Aorta (tissue), 5 donors: ENCODE measurements around the gene PHF20. TPM values are rescaled to one million over a fixed set of nuclear protein-coding genes. Genes with fewer than 3 reads are reported as not detected.

ENCODE experiments used
- ATAC-seq: fragments of 200-7000 bp; cut with Tn5 transposase; one replicate; pipeline ENCODE4 v1.9.1; 2022; ENCODE audit warnings: moderate library complexity; ENCODE audit not compliant: low FRiP score
- DNase-seq, 2 donors: peaks; one replicate each; pipeline ENCODE4 v3.0.0-alpha.2; 2020
- H3K27ac ChIP-seq, 2 donors: one replicate each; pipeline ENCODE4 v1.5.1; 2013; ENCODE audit warnings: low read length in 2 of 2, mild to moderate bottlenecking in 2 of 2, moderate library complexity in 2 of 2, control low read depth in 1 of 2, inconsistent platforms in 1 of 2, low read depth in 1 of 2
- H3K27me3 ChIP-seq, 2 donors: one replicate each; pipeline ENCODE4 v1.6.1; 2013; ENCODE audit warnings: control low read depth in 1 of 2, low read length in 1 of 2, mild to moderate bottlenecking in 1 of 2, moderate library complexity in 1 of 2; ENCODE audit not compliant: insufficient read depth in 2 of 2, control insufficient read depth in 1 of 2
- H3K36me3 ChIP-seq, 2 donors: one replicate each; pipeline ENCODE4 v1.6.1; 2013; ENCODE audit warnings: control low read depth in 1 of 2, low read length in 1 of 2, mild to moderate bottlenecking in 1 of 2; ENCODE audit not compliant: insufficient read depth in 2 of 2, control insufficient read depth in 1 of 2
- H3K4me1 ChIP-seq, 2 donors: one replicate each; pipeline ENCODE4 v1.6.1; 2013; ENCODE audit warnings: low read length in 2 of 2, control low read depth in 1 of 2, mild to moderate bottlenecking in 1 of 2, moderate library complexity in 1 of 2; ENCODE audit not compliant: insufficient read depth in 2 of 2, control insufficient read depth in 1 of 2
- H3K4me3 ChIP-seq, 2 donors: one replicate each; pipeline ENCODE4 v1.5.1; 2013; ENCODE audit warnings: low read length in 2 of 2, control low read depth in 1 of 2, mild to moderate bottlenecking in 1 of 2
- H3K9me3 ChIP-seq: one replicate; pipeline ENCODE4 v1.6.1; 2013; ENCODE audit warnings: mild to moderate bottlenecking, low read length; ENCODE audit not compliant: control insufficient read depth
- WGBS, 2 donors: extraction: QIAGEN DNeasy Blood & Tissue Kit; methylation state at CpG; one replicate each; pipeline ENCODE4 v1.1.7; 2013; 5-methylcytosine and 5-hydroxymethylcytosine counted together
- intact Hi-C, 2 donors: fragments of 100-400 bp; cut with DNase I; formaldehyde crosslinking; loops; one replicate each; pipeline versions ENCODE4 v1.14.2 to v1.15.0; 2022
- polyA plus RNA-seq, 2 donors: library from polyadenylated mRNA; stranded (reverse); fragments of 200-250 nt; gene quantifications; one replicate each; pipeline ENCODE4 v1.2.3, GENCODE V29; 2013
- total RNA-seq, 2 donors: library from RNA; stranded (reverse); fragmentation: NEBNext Ultra II Directional; extraction: Animal tissue kit (Norgen Biotek cat#: 25700); gene quantifications; one replicate each; pipeline ENCODE4 v1.2.1, GENCODE V29; 2021
- donor health status: healthy with polysubstance abuse.
- donor health status: Bipolar disorder and iron deficiency.
- donor health status: DM: no; HTN: no; CAD: no.
- donor health status: DM: no; HTN: no; CAD: no.
- donor health status: DM: yes; HTN: yes; CAD: no.

Gene PHF20
- total and polyA plus RNA-seq, 4 donors, result 17.1 to 64.4 (median 40.8) TPM

DNA sequence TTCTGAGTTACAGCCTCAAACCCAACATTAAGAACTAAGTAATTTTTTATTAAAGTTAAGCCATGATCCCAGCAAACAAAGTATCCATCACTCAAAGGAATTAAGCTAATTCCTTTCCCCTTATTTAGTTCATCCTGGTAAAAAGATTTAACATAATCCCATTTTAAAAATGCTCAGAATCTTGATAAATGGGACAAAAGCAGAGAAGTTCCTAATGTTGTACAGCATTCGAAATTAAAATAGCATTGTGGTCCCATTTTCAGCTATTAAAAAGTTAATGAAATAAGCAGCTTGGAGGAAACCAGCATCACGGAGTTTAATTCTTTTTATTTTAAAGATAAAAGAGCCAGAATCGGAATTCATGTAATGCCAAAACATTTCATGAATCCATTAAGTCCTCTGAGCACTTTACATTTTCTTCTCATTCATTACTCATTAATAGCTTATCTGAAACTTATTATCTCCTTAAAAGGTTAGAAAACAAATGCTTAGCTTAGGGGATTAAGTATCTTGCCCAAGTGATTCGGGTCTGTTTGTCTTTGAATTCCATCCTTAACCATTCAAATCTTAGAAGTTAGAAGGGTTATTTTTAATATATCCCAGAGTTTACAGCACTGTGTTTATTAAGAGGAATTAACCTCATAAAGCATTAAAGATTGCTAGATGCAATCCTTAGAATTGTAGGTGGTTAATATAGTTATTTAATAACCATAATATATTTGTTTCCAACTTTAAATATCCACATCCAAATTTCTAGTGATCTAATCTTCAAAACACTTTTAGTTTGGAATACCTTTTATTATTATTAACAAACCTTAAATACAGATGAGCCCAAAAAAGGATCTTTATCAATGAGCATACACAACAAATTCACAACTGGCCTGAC lies 41.0 kb upstream of the PHF20 start:
- Histone ChIP-seq H3K9me3 (no peaks in the 10 kb centered on the region), H3K27ac (no peak overlapping the region), H3K27me3 (no peaks in the 10 kb centered on the region), H3K4me1 (peaks cover 0 to 1% of the 10 kb centered on the region in 2 donors), H3K4me3 (no peak overlapping the region), H3K36me3 (peaks cover under 1 to 7% of the 10 kb centered on the region in 2 donors)
- 19 to 25% methylated on average over 4 of the region's 4 CpGs for WGBS, 2 donors
- ATAC-seq (no peak), DNase-seq (no peak)
- intact Hi-C loops, result no loop called here

- H3K4me1 ChIP-seq, result peaks cover 0 to 2% of the 10 kb centered on the region in 2 donors
- intact Hi-C loops, result no loop called here
- no peak for DNase-seq
- no peak overlapping the region for H3K27ac ChIP-seq
- ATAC-seq, result no peak
- 51 to 52% methylated on average over 2 of the region's 2 CpGs for WGBS, 2 donors
- H3K27me3 ChIP-seq, result no peaks in the 10 kb centered on the region
- H3K36me3 ChIP-seq, result peaks cover 1 to 7% of the 10 kb centered on the region in 2 donors
- H3K9me3 ChIP-seq, result no peaks in the 10 kb centered on the region
- no peak overlapping the region for H3K4me3 ChIP-seq
These were observed 40.4 kb upstream of the PHF20 start for GRCh38 chr20:35731469-35731788.

DNA sequence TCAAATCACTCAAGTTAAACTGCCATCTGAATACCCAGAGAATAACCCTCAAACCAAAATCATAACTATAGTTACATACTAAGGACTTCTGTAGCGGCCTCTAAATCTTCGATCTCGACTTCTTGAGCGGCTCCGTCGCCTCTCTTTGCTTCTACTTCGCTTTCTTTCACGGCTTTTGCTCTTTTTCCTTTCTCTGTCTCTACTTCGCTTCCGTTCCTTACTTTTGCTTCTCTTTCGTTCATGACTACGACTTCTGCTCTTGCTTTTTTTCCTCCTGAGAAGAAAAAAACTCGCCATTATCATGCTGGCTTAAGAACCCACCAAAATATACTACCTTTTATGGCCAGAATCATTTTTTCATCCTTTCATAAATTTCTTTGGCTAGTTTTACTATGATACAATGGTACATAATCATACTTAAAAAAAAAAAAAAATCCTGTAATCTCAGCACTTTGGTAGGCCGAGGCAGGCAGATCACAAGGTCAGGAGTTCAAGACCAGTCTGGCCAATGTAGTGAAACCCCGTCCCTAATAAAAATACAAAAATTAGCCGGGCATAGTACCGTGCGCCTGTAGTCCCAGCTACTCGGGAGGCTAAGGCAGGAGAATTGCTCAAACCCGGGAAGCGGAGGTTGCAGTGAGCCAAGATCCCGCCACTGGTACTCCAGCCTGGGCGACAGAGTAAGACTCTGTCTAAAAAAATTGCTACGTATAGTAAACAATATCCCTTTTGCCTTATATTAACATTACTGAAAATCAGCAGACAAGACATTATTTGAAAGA lies 39.8 kb upstream of the PHF20 start:
- Histone ChIP-seq H3K36me3 (peaks cover 1 to 7% of the 10 kb centered on the region in 2 donors), H3K27me3 (no peaks in the 10 kb centered on the region), H3K4me3 (no peak overlapping the region), H3K9me3 (no peaks in the 10 kb centered on the region), H3K4me1 (peaks cover 0 to 2% of the 10 kb centered on the region in 2 donors), H3K27ac (no peak overlapping the region)
- DNase-seq, result no peak
- ATAC-seq, result no peak
- 79 to 80% methylated on average over 24 of the region's 24 CpGs for WGBS, 2 donors
- intact Hi-C loops, result no loop called here

- no peak overlapping the region for H3K27ac ChIP-seq
- peaks cover 1 to 7% of the 10 kb centered on the region in 2 donors for H3K36me3 ChIP-seq
- H3K4me3 ChIP-seq, result no peak overlapping the region
- WGBS, 2 donors, result 30 to 39% methylated on average over 1 of the region's 1 CpG
- no peak for ATAC-seq
- H3K27me3 ChIP-seq, result no peaks in the 10 kb centered on the region
- no peaks in the 10 kb centered on the region for H3K9me3 ChIP-seq
- intact Hi-C loops, result no loop called here
- H3K4me1 ChIP-seq, result peaks cover 0 to 2% of the 10 kb centered on the region in 2 donors
- DNase-seq, result no peak
These were observed 39.2 kb upstream of the PHF20 start for GRCh38 chr20:35732644-35732982.

DNA sequence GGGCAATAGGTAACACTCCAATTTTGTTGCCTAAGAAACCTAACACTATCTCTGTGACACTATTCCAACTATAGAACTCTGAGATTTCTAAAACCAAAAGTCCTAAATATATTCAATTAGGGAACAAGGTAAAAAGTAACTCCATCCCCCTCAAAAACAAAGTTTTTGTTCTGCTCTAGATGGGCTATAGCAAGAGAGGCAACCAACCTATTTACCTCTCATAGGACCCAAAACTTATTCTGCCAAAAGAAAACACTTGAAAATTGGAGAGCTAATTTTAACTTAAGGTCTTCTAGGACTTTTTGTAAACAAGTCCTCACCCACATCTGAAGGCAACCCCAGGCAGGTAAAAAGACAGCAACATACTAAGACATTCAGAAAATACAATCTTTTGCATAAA lies 37.4 kb upstream of the PHF20 start:
- ATAC-seq (no peak), DNase-seq (no peak)
- peaks cover 0 to 2% of the 10 kb centered on the region in 2 donors for H3K4me1 ChIP-seq
- peaks cover 3 to 7% of the 10 kb centered on the region in 2 donors for H3K36me3 ChIP-seq
- H3K9me3 ChIP-seq, result no peaks in the 10 kb centered on the region
- no peak overlapping the region for H3K27ac ChIP-seq
- intact Hi-C loops, result no loop called here
- H3K27me3 ChIP-seq, result no peaks in the 10 kb centered on the region
- H3K4me3 ChIP-seq, result no peak overlapping the region

GRCh38 chr20:35734777-35735649 lies 36.8 kb upstream of the PHF20 start:
- H3K36me3 ChIP-seq, result peaks cover 4 to 5% of the 10 kb centered on the region in 2 donors
- no peak overlapping the region for H3K27ac ChIP-seq
- no peak for ATAC-seq
- no peaks in the 10 kb centered on the region for H3K9me3 ChIP-seq
- intact Hi-C loops, result loop anchor here in 1 of 2 donors (5.0 kb wide), 1 partner anchor 42 kb away; no protein-coding TSS in a partner anchor
- WGBS, 2 donors, result 48 to 51% methylated on average over 4 of the region's 4 CpGs
- peaks cover 0 to 2% of the 10 kb centered on the region in 2 donors for H3K4me1 ChIP-seq
- H3K4me3 ChIP-seq, result no peak overlapping the region
- DNase-seq, result no peak
- H3K27me3 ChIP-seq, result no peaks in the 10 kb centered on the region

DNA sequence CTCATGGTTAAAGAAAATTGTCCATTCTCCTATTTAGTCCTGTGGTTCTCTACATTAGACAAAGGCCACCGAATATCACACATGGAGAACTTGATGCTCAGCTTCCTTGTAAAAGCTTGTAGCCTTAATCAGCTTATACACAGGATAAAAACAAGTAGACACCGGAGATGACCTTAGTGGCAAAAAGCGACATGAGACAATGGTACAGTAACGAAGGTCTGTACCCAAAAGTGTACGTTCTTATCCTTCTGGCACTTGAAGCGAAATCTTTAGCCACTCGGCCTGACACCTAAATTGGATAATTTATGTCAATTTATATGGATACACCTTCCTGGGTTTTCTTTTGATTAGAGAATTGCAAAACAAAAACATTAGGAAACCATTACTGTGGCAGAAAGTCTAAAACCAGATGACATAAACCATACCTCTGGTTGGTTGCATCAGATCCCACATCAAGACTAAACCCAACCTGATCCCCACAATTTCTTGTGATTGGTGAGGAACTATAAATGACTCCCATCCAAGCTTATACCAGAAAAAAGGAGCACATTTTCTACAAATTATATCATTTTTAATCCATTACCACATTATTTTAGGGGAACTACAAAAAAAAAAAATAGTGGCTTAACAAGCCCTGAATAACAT lies 35.9 kb upstream of the PHF20 start:
- no peak for ATAC-seq
- Histone ChIP-seq H3K4me1 (peaks cover 0 to 2% of the 10 kb centered on the region in 2 donors), H3K9me3 (no peaks in the 10 kb centered on the region), H3K27me3 (no peaks in the 10 kb centered on the region), H3K36me3 (peaks cover 4 to 7% of the 10 kb centered on the region in 2 donors), H3K27ac (no peak overlapping the region), H3K4me3 (no peak overlapping the region)
- no peak for DNase-seq
- intact Hi-C loops, result loop anchor here in 1 of 2 donors (5.0 kb wide), 1 partner anchor 41 kb away; no protein-coding TSS in a partner anchor
- WGBS, 2 donors, result 37 to 52% methylated on average over 7 of the region's 7 CpGs

DNA sequence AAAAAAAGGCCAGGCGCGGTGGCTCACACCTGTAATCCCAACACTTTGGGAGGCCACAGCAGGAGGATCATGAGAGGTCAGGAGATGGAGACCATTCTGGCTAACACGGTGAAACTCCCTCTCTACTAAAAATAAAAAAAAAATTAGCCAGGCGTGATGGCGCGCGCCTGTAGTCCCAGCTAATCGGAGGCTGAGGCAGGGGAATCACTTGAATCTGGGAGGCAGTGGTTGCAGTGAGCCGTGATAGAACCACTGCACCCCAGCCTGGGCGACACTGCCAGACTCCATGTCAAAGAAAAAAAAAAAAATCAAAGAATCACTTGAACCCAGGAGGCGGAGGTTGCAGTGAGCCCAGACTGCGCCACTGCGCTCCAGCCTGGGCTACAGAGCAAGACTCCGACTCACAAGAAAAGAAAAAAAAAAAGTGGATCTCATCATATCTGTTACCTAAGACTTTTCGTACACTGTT lies 33.9 kb upstream of the PHF20 start:
- Histone ChIP-seq H3K9me3 (no peaks in the 10 kb centered on the region), H3K27ac (no peak overlapping the region), H3K4me1 (peaks cover 0 to 2% of the 10 kb centered on the region in 2 donors), H3K4me3 (no peak overlapping the region), H3K27me3 (no peaks in the 10 kb centered on the region), H3K36me3 (peaks cover 4% of the 10 kb centered on the region in 2 donors)
- ATAC-seq (no peak), DNase-seq (no peak)
- intact Hi-C loops, result loop anchor here in 1 of 2 donors (5.0 kb wide), 1 partner anchor 39 kb away; no protein-coding TSS in a partner anchor
- WGBS, 2 donors, result 91 to 92% methylated on average over 14 to 15 of the region's 15 CpGs
